ENCODE results near the gene CREB1. TPM values are rescaled to one million over a fixed set of nuclear protein-coding genes. Genes with fewer than 3 reads are reported as not detected.

Gene CREB1
- total RNA-seq, 2 donors from 2014 or later: 87.1 to 105 TPM

DNA sequence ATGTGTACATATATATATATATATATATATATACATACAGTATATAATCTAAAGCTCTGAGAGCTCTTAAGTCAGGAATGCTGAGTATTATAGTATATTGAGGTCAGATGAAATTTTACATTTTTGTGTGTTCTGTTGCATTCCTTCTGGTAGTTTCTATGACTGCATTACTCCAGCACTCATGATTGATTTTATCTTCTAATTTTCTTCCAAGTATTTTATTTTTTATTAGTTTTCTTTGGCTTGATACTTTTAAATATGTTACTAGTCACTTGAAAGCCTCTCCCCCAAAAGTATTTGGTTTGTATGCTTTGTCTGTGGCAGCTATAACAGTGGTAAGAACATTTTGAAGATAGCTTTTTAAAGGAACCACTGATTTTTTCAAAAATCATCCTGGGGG is 70.5 kb downstream of the CREB1 start:
- Mint-ChIP-seq H3K4me1 (peaks cover 25% of the 10 kb centered on the region), H3K4me3 (no peak overlapping the region), H3K27me3 (ENCODE audit: insufficient read depth) (no peaks in the 10 kb centered on the region), H3K36me3 (ENCODE audit: low read depth) (peaks cover 28% of the 10 kb centered on the region), H3K27ac (no peak overlapping the region), H3K9me3 (no peaks in the 10 kb centered on the region)
- Histone ChIP-seq H3K4me1 (ENCODE audit: control insufficient read depth, insufficient read depth, low read length) (peaks cover 6% of the 10 kb centered on the region), H3K9me3 (ENCODE audit: control insufficient read depth, low read length) (no peaks in the 10 kb centered on the region), H3K9ac (ENCODE audit: extremely low read depth, low read length, poor library complexity, severe bottlenecking) (no peak overlapping the region), H3K27ac (ENCODE audit: low read depth, low read length) (no peak overlapping the region), H3K4me3 (ENCODE audit: low read length) (peak overlapping the region; percentile 9), H3K36me3 (ENCODE audit: control insufficient read depth, insufficient read depth, low read length) (peaks cover 51% of the 10 kb centered on the region), H3K27me3 (ENCODE audit: control insufficient read depth, insufficient read depth, low read length, poor library complexity, severe bottlenecking) (no peaks in the 10 kb centered on the region)
- DNase-seq: no peak
- TF ChIP-seq, protein P1, sequence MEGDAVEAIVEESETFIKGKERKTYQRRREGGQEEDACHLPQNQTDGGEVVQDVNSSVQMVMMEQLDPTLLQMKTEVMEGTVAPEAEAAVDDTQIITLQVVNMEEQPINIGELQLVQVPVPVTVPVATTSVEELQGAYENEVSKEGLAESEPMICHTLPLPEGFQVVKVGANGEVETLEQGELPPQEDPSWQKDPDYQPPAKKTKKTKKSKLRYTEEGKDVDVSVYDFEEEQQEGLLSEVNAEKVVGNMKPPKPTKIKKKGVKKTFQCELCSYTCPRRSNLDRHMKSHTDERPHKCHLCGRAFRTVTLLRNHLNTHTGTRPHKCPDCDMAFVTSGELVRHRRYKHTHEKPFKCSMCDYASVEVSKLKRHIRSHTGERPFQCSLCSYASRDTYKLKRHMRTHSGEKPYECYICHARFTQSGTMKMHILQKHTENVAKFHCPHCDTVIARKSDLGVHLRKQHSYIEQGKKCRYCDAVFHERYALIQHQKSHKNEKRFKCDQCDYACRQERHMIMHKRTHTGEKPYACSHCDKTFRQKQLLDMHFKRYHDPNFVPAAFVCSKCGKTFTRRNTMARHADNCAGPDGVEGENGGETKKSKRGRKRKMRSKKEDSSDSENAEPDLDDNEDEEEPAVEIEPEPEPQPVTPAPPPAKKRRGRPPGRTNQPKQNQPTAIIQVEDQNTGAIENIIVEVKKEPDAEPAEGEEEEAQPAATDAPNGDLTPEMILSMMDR (conservative IDR thresholded peaks at IDR 0.05): no peak

DNA sequence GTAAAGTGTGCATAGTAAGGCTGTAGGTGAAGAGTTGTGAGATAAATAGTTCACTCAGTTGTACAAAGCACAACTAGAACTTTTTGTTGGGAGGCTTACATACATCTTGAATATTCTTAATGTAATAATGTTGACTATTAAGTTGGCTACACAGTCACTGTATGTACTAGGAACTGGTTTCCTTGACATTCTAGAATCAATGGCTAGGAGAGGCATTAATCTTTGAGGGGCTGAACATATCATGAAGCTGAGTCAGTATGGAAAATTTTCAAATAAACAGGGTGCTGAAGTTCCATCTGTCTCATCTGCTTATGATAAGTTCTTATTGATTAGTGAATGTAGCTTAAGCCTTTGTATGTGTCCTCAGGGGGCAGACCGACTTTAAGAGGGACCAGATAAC is 72.0 kb downstream of the CREB1 start:
- peaks cover 42% of the 10 kb centered on the region for H3K36me3 ChIP-seq (ENCODE audit: control insufficient read depth, insufficient read depth, low read length)
- H3K4me3 ChIP-seq (ENCODE audit: low read length): no peak overlapping the region
- H3K27ac Mint-ChIP-seq: peak overlapping the region; percentile 25
- peaks cover 20% of the 10 kb centered on the region for H3K36me3 Mint-ChIP-seq (ENCODE audit: low read depth)
- H3K4me1 ChIP-seq (ENCODE audit: control insufficient read depth, insufficient read depth, low read length): peaks cover 6% of the 10 kb centered on the region
- no peak for DNase-seq
- H3K27me3 Mint-ChIP-seq (ENCODE audit: insufficient read depth): no peaks in the 10 kb centered on the region
- 80% methylated on average over 1 of the region's 1 CpG; no CpG with 5 or more reads in 1 of the 2 experiments for WGBS, 2 experiments (ENCODE audit: insufficient coverage in 1 of 2, insufficient read length in 1 of 2)
- H3K27ac ChIP-seq (ENCODE audit: low read depth, low read length): no peak overlapping the region
- H3K27me3 ChIP-seq (ENCODE audit: control insufficient read depth, insufficient read depth, low read length, poor library complexity, severe bottlenecking): no peaks in the 10 kb centered on the region
- no peaks in the 10 kb centered on the region for H3K9me3 Mint-ChIP-seq
- no peak overlapping the region for H3K9ac ChIP-seq (ENCODE audit: extremely low read depth, low read length, poor library complexity, severe bottlenecking)
- TF ChIP-seq, protein P1 (conservative IDR thresholded peaks at IDR 0.05): no peak
- no peak overlapping the region for H3K4me3 Mint-ChIP-seq
- no peaks in the 10 kb centered on the region for H3K9me3 ChIP-seq (ENCODE audit: control insufficient read depth, low read length)
- H3K4me1 Mint-ChIP-seq: peaks cover 21% of the 10 kb centered on the region

DNA sequence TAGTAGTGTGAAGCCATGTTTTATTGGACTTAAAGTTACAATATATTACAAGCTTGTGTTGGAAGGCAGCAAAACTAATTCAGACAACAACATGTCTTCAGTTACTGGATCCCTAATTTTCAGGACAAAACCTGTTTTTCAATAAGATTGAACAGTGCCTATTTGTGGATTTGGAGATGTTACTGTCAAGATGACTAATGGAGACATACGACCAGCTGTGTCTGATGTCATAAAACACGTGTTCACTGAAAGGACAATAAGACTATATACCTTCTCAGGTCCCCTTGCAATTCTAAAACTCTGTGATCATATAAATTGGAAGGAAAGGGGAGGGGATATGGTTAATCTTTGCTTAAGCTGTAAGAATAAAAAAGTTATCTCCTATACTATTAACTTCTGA is 73.7 kb downstream of the CREB1 start:
- Mint-ChIP-seq H3K27ac (peak overlapping the region; percentile 85), H3K36me3 (ENCODE audit: low read depth) (peaks cover 20% of the 10 kb centered on the region), H3K9me3 (no peaks in the 10 kb centered on the region), H3K4me1 (peaks cover 21% of the 10 kb centered on the region), H3K27me3 (ENCODE audit: insufficient read depth) (no peaks in the 10 kb centered on the region), H3K4me3 (no peak overlapping the region)
- Histone ChIP-seq H3K9me3 (ENCODE audit: control insufficient read depth, low read length) (no peaks in the 10 kb centered on the region), H3K9ac (ENCODE audit: extremely low read depth, low read length, poor library complexity, severe bottlenecking) (no peak overlapping the region), H3K4me1 (ENCODE audit: control insufficient read depth, insufficient read depth, low read length) (peaks cover 6% of the 10 kb centered on the region), H3K4me3 (ENCODE audit: low read length) (no peak overlapping the region), H3K27me3 (ENCODE audit: control insufficient read depth, insufficient read depth, low read length, poor library complexity, severe bottlenecking) (no peaks in the 10 kb centered on the region), H3K27ac (ENCODE audit: low read depth, low read length) (no peak overlapping the region), H3K36me3 (ENCODE audit: control insufficient read depth, insufficient read depth, low read length) (peaks cover 31% of the 10 kb centered on the region)
- WGBS, 2 experiments (ENCODE audit: insufficient coverage in 1 of 2, insufficient read length in 1 of 2): 92% methylated on average over 2 of the region's 2 CpGs; no CpG with 5 or more reads in 1 of the 2 experiments
- TF ChIP-seq, protein P1 (conservative IDR thresholded peaks at IDR 0.05): no peak
- DNase-seq: no peak
